ENCODE measurements around the gene TLK2.
"Not testable (repeated sequence)": the region's sequence is repeated elsewhere in the genome, so short reads cannot be mapped to it uniquely, and the experiment has no call there.

Gene TLK2

GRCh38 chr17:62482553-62482952 lies 3.9 kb downstream of the TLK2 start:
- not testable (repeated sequence) for DNase-seq (ENCODE audit: low read depth in 2 of 2)

- not testable (repeated sequence) for DNase-seq (ENCODE audit: low read depth in 2 of 2)
Measured at GRCh38 chr17:62490990-62491389, 12.4 kb downstream of the TLK2 start.

GRCh38 chr17:62493049-62493655 lies 14.5 kb downstream of the TLK2 start:
- DNase-seq (ENCODE audit: low read depth in 2 of 2), result not testable (repeated sequence)

GRCh38 chr17:62494073-62494472 lies 15.4 kb downstream of the TLK2 start:
- not testable (repeated sequence) for DNase-seq (ENCODE audit: low read depth in 2 of 2)

DNA sequence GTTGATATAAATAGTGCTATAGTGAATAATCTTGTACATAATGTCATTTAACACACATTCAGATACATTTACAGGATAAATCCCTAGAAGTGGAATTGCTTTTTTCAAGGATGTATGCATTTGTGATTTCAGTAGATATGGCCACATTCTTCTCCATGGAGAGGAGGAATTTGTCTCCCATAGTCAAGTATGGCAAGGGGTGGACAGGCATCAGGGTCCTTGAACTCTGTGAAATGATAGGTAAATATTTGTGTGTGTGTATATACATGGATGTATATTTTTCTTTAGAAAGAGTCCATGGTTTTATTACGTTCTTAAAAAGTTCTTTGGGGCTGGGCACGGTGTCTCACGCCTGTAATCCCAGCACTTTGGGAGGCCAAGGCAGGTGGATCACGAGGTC lies 17.7 kb downstream of the TLK2 start:
- DNase-seq (ENCODE audit: low read depth in 2 of 2), result not testable (repeated sequence)

- DNase-seq (ENCODE audit: low read depth in 2 of 2), result not testable (repeated sequence)
Measured at GRCh38 chr17:62498796-62499195, 20.2 kb downstream of the TLK2 start.

DNA sequence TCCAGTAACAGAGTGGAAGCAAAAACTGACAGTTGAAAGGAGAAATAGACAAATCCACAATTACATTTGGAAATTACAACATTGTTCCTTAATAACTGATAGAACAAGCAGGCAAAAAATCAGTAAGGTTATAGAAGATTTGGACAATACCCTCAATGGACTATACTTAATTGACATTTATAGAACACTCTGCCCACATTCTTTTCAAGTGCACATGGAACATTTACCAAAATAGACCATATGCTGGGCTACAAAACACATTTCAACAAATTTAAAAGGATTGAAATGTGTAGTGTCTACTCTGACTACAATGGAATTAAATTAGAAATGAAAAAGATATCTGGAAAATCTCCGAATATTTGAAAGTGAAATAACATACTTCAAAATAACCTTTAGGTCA lies 21.8 kb downstream of the TLK2 start:
- DNase-seq (ENCODE audit: low read depth in 2 of 2), result not testable (repeated sequence)

DNA sequence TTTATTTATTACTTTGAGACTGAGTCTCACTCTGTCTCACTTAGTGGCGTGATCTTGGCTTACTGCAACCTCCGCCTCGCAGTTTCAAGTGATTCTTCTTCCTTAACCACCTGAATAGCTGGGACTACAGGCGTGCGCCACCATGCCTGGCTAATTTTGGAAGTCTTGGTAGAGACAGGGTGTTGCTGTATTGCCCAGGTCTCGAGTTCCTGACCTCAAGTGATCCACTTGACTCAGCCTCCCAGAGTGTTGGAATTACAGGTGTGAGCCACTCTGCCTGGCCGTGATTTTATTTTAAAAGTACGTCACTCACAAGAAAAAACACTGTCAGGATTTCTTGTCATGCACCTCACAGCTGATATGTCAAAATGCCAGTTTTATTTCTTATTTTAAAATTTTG lies 26.2 kb downstream of the TLK2 start:
- not testable (repeated sequence) for DNase-seq (ENCODE audit: low read depth in 2 of 2)

DNA sequence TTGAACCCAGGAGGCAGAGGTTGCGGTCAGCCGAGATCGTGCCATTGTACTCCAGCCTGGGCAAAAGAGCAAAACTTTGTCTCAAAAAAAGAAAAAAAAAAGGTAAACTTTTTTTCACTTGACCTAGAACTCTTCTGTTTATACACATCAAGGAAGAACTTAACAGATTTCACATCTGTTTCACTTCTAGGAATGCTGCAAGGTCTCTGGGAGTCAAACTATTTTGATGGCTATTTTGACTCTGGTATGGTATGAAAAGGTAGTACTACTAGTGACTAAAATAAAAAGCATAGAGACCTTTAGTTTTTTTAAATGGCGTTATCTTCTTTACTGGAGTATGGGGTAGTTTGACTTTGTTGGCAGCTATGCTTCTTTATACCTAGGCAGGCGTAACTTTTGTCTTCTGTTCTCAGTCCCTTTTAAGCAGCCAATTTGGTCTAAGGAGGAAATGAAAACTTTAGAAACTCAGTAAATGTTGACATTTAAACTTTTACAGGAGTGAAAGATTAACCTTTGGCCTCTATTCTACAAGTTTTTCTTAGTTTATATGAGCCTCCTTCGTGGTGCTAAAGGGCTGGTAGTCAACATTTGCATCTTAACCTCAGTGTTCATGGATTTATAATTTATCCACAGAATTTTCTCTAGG lies 28.7 kb downstream of the TLK2 start:
- not testable (repeated sequence) for DNase-seq (ENCODE audit: low read depth in 2 of 2)

DNA sequence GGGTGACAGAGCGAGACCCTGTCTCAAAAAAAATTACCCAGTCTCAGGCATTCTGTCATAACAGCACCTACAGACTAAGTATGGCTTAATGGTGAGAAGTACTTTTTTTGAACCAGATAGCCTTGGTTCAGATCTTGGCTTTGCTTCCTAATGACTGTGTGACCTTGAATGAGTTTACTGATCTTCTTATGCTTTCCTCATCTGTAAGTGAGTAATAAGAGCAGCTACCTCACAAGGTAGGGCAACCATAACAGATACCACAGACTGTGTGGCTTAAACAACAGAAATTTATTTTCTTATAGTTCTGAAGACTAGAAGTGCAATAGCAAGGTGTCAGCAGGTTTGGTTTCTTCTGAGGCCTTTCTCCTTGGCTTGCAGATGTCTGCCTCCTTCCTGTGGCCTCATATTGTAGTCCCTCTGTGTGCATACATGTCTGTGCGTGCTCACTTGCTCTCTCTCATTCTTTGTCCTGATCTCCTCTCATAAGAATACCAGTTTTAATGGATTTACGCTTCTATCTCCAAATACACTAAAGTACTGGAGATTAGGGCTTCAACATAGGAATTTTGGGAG lies 31.7 kb downstream of the TLK2 start:
- DNase-seq (ENCODE audit: low read depth in 2 of 2), result not testable (repeated sequence)

DNA sequence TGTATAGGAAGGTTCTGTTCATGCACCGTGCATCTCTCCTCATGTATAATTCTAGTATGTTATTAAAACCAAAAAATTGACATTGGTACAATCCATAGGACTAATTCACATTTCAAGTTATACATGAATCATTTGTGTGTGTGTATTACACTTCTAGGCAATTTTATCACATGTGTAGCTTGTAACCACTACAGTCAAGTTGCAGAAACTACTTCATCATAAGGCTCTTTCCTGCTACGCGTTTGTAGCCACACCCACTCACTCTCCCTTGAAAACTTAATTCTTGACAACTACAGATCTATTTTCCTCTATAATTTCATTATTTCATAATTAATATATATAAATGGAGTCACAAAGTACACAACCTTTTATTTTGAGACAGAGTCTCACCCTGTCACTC lies 32.4 kb downstream of the TLK2 start:
- not testable (repeated sequence) for DNase-seq (ENCODE audit: low read depth in 2 of 2)

GRCh38 chr17:62516376-62516775 lies 37.8 kb downstream of the TLK2 start:
- not testable (repeated sequence) for DNase-seq (ENCODE audit: low read depth in 2 of 2)

DNA sequence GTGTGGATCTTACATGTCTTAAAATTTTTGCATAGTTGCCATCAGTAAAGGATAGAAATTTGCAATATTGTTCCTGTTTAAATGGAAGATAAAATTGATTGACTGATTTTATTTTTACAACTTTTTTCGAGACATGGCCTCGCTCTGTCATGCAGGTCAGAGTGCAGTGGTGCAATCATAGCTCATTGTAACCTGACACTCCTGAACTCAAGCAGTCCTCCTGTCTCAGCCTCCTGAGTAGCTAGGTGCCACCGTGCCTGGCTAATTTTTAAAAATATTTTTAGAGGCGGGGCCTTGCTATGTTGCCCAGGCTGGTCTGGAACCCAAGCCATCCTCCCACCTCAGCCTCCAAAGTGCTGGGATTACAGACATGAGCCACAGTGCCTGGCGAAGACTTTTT lies 42.7 kb downstream of the TLK2 start:
- DNase-seq (ENCODE audit: low read depth in 2 of 2), result not testable (repeated sequence)

DNA sequence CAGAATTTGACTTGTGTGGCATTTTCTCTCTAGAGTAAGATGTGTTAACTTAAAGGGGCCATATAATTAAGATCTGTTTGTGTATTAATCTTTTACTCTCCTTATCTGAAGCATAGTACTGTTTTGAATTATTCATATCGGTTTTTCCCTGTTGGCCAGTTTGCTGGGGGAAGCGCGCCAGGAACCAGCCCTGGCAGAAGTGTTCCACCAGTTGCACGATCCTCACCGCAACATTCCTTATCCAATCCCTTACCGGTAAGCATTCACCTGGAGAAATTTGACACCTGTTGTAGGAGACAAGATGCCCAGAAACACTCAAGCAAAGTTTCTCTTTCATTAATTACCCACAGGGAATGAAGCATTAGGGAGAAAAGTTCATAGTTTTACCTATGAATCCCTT lies 45.5 kb downstream of the TLK2 start:
- not testable (repeated sequence) for DNase-seq (ENCODE audit: low read depth in 2 of 2)

GRCh38 chr17:62525317-62525716 lies 46.7 kb downstream of the TLK2 start:
- not testable (repeated sequence) for DNase-seq (ENCODE audit: low read depth in 2 of 2)

DNA sequence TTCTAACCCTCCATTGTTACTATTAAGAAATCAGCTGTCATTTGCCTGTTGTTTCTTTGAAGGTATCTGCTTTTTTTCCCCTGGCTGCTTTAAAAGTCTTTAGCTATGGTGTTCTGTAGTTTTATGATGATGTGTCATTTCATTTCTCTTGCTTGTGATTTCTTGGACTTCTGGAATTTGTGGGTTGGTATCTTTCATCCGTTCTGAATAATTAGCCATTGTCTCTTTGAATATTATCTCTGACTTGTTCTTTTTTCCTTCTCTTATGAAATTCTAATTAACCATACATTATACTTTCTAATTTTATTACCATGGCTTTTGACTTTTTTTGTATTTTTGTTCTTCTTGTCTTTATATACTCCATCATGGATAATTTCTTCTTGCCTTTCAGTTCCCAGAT lies 52.3 kb downstream of the TLK2 start:
- DNase-seq (ENCODE audit: low read depth in 2 of 2), result not testable (repeated sequence)

DNA sequence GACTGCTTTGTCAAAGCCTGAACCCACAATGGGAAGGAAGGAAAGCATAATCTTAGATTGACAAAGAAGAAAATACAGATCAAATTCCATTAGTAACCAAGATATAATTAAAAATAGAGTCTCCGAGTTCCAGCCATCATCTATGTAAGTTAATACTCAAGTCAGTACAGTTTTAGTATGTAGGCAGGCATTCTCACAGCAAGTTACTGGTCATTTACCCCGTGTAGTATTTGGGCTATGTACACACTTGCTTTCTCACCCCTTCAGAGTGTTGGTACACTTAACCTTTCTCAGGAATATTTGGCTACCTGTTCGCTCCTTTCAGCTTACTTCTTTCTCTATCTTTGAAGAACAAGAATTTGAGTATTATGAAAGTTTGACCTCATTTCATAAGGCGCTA lies 57.9 kb downstream of the TLK2 start:
- DNase-seq (ENCODE audit: low read depth in 2 of 2), result not testable (repeated sequence)

GRCh38 chr17:62541073-62541472 lies 62.4 kb downstream of the TLK2 start:
- DNase-seq (ENCODE audit: low read depth in 2 of 2), result not testable (repeated sequence)

GRCh38 chr17:62543278-62543775 lies 64.7 kb downstream of the TLK2 start:
- not testable (repeated sequence) for DNase-seq (ENCODE audit: low read depth in 2 of 2)

DNA sequence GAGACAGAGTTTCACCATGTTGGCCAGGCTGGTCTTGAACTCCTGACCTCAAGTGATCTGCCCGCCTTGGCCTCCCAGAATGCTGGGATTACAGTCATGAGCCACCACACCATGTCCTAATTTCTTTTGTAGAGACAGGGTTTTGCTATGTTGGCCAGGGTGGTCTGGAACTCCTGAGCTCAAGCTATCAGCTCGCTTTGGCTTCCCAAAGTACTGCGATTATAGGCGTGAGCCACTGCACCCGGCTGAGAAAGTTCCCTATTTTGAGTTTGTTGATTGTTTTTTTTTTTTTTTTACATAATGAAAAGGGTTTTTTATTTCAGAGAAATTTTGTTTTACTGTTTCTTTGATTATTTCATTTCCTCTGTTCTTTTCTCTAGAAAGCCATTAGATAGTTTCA lies 67.4 kb downstream of the TLK2 start:
- DNase-seq (ENCODE audit: low read depth in 2 of 2), result not testable (repeated sequence)

DNA sequence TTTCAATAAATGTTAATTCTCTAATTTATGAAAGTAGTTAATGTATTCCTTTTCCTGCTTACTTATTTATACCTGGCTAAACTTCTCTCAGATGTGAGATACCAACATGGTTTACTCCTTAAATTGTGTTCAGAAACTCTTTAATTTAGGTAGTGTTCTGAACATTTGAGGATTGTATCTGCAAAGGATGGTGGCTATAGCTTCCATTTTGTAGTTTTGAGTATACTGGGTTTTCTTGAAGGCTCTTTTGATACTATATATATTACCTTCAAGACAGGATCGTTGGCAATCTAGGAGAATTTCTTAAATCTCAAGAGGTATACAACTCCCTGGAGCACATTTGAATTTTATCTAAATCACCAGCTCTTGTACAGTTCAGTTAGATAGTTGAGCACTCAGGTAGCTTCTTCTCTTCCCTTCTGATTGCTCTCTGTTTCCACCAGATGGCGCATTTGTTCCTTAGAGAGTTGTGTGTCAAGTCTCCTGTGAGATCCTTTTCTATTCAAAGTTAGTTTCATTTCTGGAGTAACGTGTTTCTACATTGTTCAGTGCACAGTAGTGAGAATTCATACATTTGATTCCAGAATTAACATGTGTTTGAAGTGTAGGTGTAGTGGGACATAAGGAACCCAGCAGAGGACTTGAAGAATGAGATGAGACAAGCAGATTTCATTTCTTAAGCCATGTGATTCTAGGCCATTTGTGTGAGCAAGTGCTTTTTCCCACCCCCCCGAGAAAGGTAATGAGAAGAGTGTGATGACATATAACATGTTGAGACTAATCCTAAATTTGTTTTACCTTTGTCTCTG lies 74.4 kb downstream of the TLK2 start:
- DNase-seq (ENCODE audit: low read depth in 2 of 2), result peak in 1 of 2 donors; percentile 29

- DNase-seq (ENCODE audit: low read depth in 2 of 2), result not testable (repeated sequence)
Measured at GRCh38 chr17:62557532-62557931, 78.9 kb downstream of the TLK2 start.

Data from stimulated activated CD4-positive, alpha-beta T cell treated with anti-CD3 and anti-CD28 coated beads, Interleukin-1b, Interleukin-23, amount 100 ng/mL, for 4 hours (primary cell).